Measurements from ENCODE around the gene IFNK.

DNA sequence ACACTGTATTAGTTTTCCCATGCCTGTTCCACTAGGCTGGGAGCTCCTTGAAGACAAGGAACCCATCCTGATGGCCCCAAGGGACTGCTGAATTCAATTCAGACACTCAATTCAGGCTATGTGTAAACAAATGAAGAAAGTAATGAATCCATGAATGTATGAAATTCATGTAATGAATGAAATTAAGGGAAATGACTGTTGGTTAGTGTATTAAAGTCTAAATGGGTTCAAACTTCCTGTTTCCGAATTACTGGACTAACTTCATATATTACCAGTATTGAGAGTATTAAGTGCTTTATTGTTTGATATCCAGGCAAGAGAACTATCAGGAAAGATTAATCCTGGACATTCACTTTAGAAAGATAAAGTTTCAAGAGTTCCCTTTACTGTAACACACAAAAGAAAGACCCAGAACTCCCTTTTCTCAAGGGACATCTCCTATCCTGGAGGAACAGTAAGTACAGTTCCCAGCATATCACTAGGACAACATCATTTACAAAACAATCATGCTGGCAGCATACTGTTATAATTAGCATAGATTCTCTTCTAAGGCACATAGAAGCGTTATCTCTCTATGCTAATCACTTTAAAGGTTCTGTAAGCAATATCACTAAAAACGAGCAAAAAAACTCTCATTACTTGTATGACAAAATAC lies 28.5 kb upstream of the IFNK start:
- TF ChIP-seq, protein P1, sequence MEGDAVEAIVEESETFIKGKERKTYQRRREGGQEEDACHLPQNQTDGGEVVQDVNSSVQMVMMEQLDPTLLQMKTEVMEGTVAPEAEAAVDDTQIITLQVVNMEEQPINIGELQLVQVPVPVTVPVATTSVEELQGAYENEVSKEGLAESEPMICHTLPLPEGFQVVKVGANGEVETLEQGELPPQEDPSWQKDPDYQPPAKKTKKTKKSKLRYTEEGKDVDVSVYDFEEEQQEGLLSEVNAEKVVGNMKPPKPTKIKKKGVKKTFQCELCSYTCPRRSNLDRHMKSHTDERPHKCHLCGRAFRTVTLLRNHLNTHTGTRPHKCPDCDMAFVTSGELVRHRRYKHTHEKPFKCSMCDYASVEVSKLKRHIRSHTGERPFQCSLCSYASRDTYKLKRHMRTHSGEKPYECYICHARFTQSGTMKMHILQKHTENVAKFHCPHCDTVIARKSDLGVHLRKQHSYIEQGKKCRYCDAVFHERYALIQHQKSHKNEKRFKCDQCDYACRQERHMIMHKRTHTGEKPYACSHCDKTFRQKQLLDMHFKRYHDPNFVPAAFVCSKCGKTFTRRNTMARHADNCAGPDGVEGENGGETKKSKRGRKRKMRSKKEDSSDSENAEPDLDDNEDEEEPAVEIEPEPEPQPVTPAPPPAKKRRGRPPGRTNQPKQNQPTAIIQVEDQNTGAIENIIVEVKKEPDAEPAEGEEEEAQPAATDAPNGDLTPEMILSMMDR (IDR thresholded peaks at IDR 0.05) = no peak
- no peak for TF ChIP-seq POLR2A (IDR thresholded peaks at IDR 0.05)
